ENCODE measurements around the gene TTC6. TPM values are rescaled to one million over a fixed set of nuclear protein-coding genes. Genes with fewer than 3 reads are reported as not detected.

Gene TTC6
- polyA plus RNA-seq, 1 experiment: not detected

- POLR2A ChIA-PET: interaction anchor here (0.6 kb wide), 1 partner anchor 1613 kb away, joined by 3 read pairs; no protein-coding TSS in a partner anchor
- DNase-seq (ENCODE audit: low read depth): peak; percentile 23
- CTCF ChIA-PET: interaction anchor here (0.7 to 2.1 kb wide), 14 partner anchors 8 to 363 kb away, joined by 3 to 8 read pairs (median 3); no protein-coding TSS in a partner anchor
- H3K36me3 ChIP-seq (ENCODE audit: control insufficient read depth, insufficient read depth, low read length): no peaks in the 10 kb centered on the region
- peak; percentile 87 for TF ChIP-seq CTCF (IDR thresholded peaks at IDR 0.05; ENCODE audit: insufficient read depth, low read depth, low read length)
- H3K27me3 ChIP-seq (ENCODE audit: control insufficient read depth, insufficient read depth, low read length): peaks cover 52% of the 10 kb centered on the region
- peak overlapping the region; percentile 50 for H3K4me3 ChIP-seq (ENCODE audit: low read depth, low read length)
Observed at GRCh38 chr14:37594238-37594970, 1.0 kb upstream of the TTC6 start.

- POLR2A ChIA-PET: no interaction called here
- Histone ChIP-seq H3K36me3 (ENCODE audit: control insufficient read depth, insufficient read depth, low read length) (no peaks in the 10 kb centered on the region), H3K4me3 (ENCODE audit: low read depth, low read length) (no peak overlapping the region), H3K27me3 (ENCODE audit: control insufficient read depth, insufficient read depth, low read length) (peaks cover 58% of the 10 kb centered on the region)
- CTCF ChIA-PET: interaction anchor here (0.7 to 2.1 kb wide), 4 partner anchors 63 to 365 kb away, joined by 3 to 8 read pairs (median 6); no protein-coding TSS in a partner anchor
- no peak for DNase-seq (ENCODE audit: low read depth)
- TF ChIP-seq CTCF (IDR thresholded peaks at IDR 0.05; ENCODE audit: insufficient read depth, low read depth, low read length): no peak
Observed at GRCh38 chr14:37595809-37596621, 586 bp downstream of the TTC6 start.

- ChIA-PET CTCF (interaction anchor here (0.7 to 2.0 kb wide), 8 partner anchors 9 to 366 kb away, joined by 3 to 8 read pairs (median 6); no protein-coding TSS in a partner anchor), POLR2A (no interaction called here)
- peaks cover 62% of the 10 kb centered on the region for H3K27me3 ChIP-seq (ENCODE audit: control insufficient read depth, insufficient read depth, low read length)
- TF ChIP-seq CTCF (IDR thresholded peaks at IDR 0.05; ENCODE audit: insufficient read depth, low read depth, low read length): no peak
- no peak overlapping the region for H3K4me3 ChIP-seq (ENCODE audit: low read depth, low read length)
- H3K36me3 ChIP-seq (ENCODE audit: control insufficient read depth, insufficient read depth, low read length): no peaks in the 10 kb centered on the region
- no peak for DNase-seq (ENCODE audit: low read depth)
Observed at GRCh38 chr14:37596790-37597472, 1.5 kb downstream of the TTC6 start.

- POLR2A ChIA-PET: no interaction called here
- peaks cover 60% of the 10 kb centered on the region for H3K27me3 ChIP-seq (ENCODE audit: control insufficient read depth, insufficient read depth, low read length)
- TF ChIP-seq CTCF (IDR thresholded peaks at IDR 0.05; ENCODE audit: insufficient read depth, low read depth, low read length): peak; percentile 50
- H3K36me3 ChIP-seq (ENCODE audit: control insufficient read depth, insufficient read depth, low read length): no peaks in the 10 kb centered on the region
- no peak overlapping the region for H3K4me3 ChIP-seq (ENCODE audit: low read depth, low read length)
- no peak for DNase-seq (ENCODE audit: low read depth)
- CTCF ChIA-PET: interaction anchor here (0.7 to 2.0 kb wide), 8 partner anchors 10 to 367 kb away, joined by 3 to 8 read pairs (median 6); no protein-coding TSS in a partner anchor
Observed at GRCh38 chr14:37597538-37597913, 2.1 kb downstream of the TTC6 start.
